PFSK-1 (cell line): ENCODE data around the gene CDK10.

Source experiments
- FOXP2 ChIP-seq: optimal IDR thresholded peaks from 2 replicates; pipeline ENCODE3; 2011; ENCODE audit warnings: borderline replicate concordance, control low read depth, inconsistent platforms; ENCODE audit not compliant: insufficient read depth; ENCODE audit errors: extremely low read length, extremely low read depth
- POLR2AphosphoS5 ChIP-seq: IDR thresholded peaks from 2 replicates; pipeline ENCODE4 v1.6.1; 2012; ENCODE audit warnings: low read depth, mild to moderate bottlenecking, control low read depth, low read length, moderate library complexity
- SIN3A ChIP-seq: IDR thresholded peaks from 2 replicates; pipeline ENCODE4 v1.6.1; 2012; ENCODE audit warnings: mild to moderate bottlenecking, low read length, moderate library complexity, borderline replicate concordance; ENCODE audit not compliant: insufficient read depth
- TAF1 ChIP-seq: IDR thresholded peaks from 2 replicates; pipeline ENCODE4 v1.6.1; 2012; ENCODE audit warnings: low read length, control low read depth, borderline replicate concordance; ENCODE audit not compliant: insufficient read depth
- TF ChIP-seq, protein P1 (sequence below), 2 experiments: IDR thresholded peaks; 2 replicates each; pipeline versions ENCODE4 v1.6.1 to v1.8.0; 2011 to 2012; ENCODE audit warnings: low read depth in 2 of 2, low read length in 2 of 2, control low read depth in 1 of 2, inconsistent platforms in 1 of 2, mild to moderate bottlenecking in 1 of 2, moderate library complexity in 1 of 2; ENCODE audit not compliant: insufficient read depth in 1 of 2

DNA sequence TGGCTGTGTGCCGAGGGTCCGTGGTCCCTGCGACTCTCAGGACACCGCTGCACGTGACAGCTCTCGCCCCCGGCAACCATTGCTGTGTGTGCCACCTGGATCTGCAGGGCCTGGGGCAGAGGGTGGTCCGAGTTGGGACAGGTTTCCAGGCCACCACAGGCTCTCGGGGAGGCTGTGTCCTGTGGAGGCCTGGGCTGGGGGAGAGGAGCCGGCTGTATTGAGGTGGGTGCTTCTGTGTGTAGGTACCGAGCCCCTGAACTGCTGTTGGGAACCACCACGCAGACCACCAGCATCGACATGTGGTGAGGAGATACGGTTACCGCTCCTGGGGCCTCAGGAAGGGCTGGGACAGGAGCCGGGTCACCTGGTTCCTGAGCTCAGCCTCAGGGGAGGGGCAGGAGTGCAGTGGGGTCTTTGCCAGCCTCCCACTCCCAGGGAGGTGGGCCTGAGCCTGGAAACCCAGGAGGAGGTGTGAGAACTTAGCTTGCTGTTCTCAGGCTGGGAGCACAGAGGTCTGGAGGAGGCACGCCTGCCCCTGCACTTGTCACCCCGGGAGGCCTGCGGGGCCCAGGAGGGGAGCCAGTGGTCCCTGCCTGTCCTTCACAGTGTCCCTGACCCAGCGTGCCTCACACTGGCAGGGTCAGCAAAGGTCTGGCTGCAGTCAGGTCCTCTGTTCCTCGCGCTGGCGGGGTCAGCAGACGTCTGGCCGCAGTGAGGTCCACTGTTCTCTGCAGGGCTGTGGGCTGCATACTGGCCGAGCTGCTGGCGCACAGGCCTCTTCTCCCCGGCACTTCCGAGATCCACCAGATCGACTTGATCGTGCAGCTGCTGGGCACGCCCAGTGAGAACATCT, 7.7 kb downstream of the CDK10 start:
- no peak for TF ChIP-seq SIN3A
- no peak for TF ChIP-seq POLR2AphosphoS5
- no peak for TF ChIP-seq TAF1
- no peak for TF ChIP-seq FOXP2
- TF ChIP-seq, protein P1, sequence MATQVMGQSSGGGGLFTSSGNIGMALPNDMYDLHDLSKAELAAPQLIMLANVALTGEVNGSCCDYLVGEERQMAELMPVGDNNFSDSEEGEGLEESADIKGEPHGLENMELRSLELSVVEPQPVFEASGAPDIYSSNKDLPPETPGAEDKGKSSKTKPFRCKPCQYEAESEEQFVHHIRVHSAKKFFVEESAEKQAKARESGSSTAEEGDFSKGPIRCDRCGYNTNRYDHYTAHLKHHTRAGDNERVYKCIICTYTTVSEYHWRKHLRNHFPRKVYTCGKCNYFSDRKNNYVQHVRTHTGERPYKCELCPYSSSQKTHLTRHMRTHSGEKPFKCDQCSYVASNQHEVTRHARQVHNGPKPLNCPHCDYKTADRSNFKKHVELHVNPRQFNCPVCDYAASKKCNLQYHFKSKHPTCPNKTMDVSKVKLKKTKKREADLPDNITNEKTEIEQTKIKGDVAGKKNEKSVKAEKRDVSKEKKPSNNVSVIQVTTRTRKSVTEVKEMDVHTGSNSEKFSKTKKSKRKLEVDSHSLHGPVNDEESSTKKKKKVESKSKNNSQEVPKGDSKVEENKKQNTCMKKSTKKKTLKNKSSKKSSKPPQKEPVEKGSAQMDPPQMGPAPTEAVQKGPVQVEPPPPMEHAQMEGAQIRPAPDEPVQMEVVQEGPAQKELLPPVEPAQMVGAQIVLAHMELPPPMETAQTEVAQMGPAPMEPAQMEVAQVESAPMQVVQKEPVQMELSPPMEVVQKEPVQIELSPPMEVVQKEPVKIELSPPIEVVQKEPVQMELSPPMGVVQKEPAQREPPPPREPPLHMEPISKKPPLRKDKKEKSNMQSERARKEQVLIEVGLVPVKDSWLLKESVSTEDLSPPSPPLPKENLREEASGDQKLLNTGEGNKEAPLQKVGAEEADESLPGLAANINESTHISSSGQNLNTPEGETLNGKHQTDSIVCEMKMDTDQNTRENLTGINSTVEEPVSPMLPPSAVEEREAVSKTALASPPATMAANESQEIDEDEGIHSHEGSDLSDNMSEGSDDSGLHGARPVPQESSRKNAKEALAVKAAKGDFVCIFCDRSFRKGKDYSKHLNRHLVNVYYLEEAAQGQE (IDR thresholded peaks at IDR 0.05; ENCODE audit: insufficient read depth in 1 of 2, low read depth in 2 of 2, low read length in 2 of 2), result no peak
